Fibroblast of skin of right quadriceps (primary cell): ENCODE data around the gene C2orf68.
"Not testable (repeated sequence)": the region's sequence is repeated elsewhere in the genome, so short reads cannot be mapped to it uniquely, and the experiment has no call there.

Experiments
- DNase-seq: peaks from one replicate; pipeline ENCODE4 v3.0.0-alpha.2; 2013

The C2orf68 gene

GRCh38 chr2:85597241-85597640 is 14.6 kb downstream of the C2orf68 start:
- no peak for DNase-seq

GRCh38 chr2:85596486-85597143 is 15.3 kb downstream of the C2orf68 start:
- no peak for DNase-seq

- DNase-seq = no peak
Measured at GRCh38 chr2:85596026-85596333, 15.9 kb downstream of the C2orf68 start.

GRCh38 chr2:85595301-85596025 is 16.4 kb downstream of the C2orf68 start, which contains the start of gene RNF181:
RNF181 (plus strand) TSS chr2:85595745; CDS start chr2:85595764, 19 bp downstream.
- peak; percentile 98 for DNase-seq

- DNase-seq = no peak
Measured at GRCh38 chr2:85594715-85595300, 17.1 kb downstream of the C2orf68 start.

GRCh38 chr2:85593023-85593422 is 18.8 kb downstream of the C2orf68 start:
- no peak for DNase-seq

- not testable (repeated sequence) for DNase-seq
Measured at GRCh38 chr2:85592299-85592698, 19.6 kb downstream of the C2orf68 start.

GRCh38 chr2:85591563-85591962 is 20.3 kb downstream of the C2orf68 start:
- no peak for DNase-seq

- no peak for DNase-seq
Measured at GRCh38 chr2:85590950-85591349, 20.9 kb downstream of the C2orf68 start.

GRCh38 chr2:85589982-85590791 is 21.7 kb downstream of the C2orf68 start:
- DNase-seq = peak; percentile 77

GRCh38 chr2:85589181-85589580 is 22.7 kb downstream of the C2orf68 start:
- DNase-seq = no peak

GRCh38 chr2:85588645-85589044 is 23.2 kb downstream of the C2orf68 start:
- no peak for DNase-seq

- no peak for DNase-seq
Measured at GRCh38 chr2:85588236-85588635, 23.6 kb downstream of the C2orf68 start.

- peak; percentile 83 for DNase-seq
Measured at GRCh38 chr2:85585781-85586105, 26.1 kb downstream of the C2orf68 start.

GRCh38 chr2:85584857-85585780 is 26.7 kb downstream of the C2orf68 start:
- DNase-seq = peak; percentile 67

- peak; percentile 22 for DNase-seq
Measured at GRCh38 chr2:85584354-85584856, 27.5 kb downstream of the C2orf68 start, which contains the start of gene VAMP5. VAMP5 (plus strand) TSS chr2:85584431; CDS start chr2:85584491, 60 bp downstream.

GRCh38 chr2:85583667-85584353 is 28.1 kb downstream of the C2orf68 start:
- no peak for DNase-seq

- no peak for DNase-seq
Measured at GRCh38 chr2:85582492-85582891, 29.4 kb downstream of the C2orf68 start.

- DNase-seq = no peak
Measured at GRCh38 chr2:85580206-85580605, 31.7 kb downstream of the C2orf68 start.

- DNase-seq = no peak
Measured at GRCh38 chr2:85579266-85579935, 32.5 kb downstream of the C2orf68 start.
